ENCODE data around the gene MGAT4A. TPM values are rescaled to one million over a fixed set of nuclear protein-coding genes. Genes with fewer than 3 reads are reported as not detected.
A peak's percentile ranks its signal among the peaks of the same experiment; 100 is the strongest.

The MGAT4A gene
- total RNA-seq, 1 donor from 2014 or later: 3.8 TPM

GRCh38 chr2:98577313-98577712 lies 153.6 kb downstream of the MGAT4A start:
- DNase-seq (ENCODE audit: low read depth in 2 of 2): peak in 1 of 2 donors; percentile 10

DNA sequence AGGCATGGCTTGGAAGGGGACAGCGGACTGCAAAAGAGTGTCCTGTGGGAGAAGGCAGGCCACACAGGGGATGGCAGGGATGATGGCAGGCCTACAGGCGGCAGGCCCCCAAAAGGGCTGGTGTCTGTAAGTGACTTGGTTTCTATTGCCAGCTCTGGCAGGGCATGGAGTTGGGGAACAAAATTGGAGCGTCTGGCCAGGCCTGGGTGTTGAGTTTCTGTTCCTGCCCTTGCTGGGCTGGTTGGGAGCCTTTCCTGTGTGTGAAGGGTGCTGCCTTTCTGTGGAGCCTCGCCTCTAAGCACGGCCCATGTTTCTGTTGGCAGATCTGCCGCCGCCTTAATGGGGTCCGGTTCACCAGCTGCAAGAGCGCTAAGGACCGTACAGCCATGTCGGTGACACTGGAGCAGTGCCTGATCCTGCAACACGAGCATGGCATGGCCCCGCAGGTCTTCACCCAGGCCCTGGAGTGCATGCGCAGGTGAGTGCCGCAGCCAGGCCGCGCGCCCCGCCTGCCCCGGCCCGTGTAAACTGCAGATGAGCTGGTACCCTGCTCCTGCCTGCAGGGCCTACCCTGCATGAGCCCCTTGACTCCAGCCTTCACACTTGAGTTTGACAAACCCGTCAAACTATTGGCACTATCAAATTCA lies 154.1 kb downstream of the MGAT4A start:
- no peak for DNase-seq (ENCODE audit: low read depth in 2 of 2)

DNA sequence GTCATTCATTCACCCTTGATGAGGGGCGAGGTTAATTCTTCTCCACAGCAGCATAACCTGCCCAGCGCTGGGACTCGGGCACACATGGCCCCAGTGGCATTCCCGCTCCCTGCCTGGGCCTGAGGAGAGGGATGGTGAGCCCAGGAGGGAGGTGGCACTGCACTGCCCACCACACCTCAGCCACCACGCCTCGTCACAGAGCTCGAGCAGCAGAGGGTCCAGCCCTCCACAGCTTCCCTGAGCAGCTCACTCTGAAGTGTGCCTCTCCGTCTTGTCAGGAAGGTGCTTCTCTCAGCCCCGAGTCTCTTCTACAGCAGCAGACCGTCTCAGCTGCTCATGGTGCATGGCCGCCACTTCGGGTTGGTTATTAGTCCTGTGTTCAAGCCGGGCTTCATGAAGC lies 157.5 kb downstream of the MGAT4A start:
- DNase-seq (ENCODE audit: low read depth in 2 of 2): no peak

- DNase-seq (ENCODE audit: low read depth in 2 of 2): no peak
These were observed 158.3 kb downstream of the MGAT4A start for GRCh38 chr2:98572676-98573075.

DNA sequence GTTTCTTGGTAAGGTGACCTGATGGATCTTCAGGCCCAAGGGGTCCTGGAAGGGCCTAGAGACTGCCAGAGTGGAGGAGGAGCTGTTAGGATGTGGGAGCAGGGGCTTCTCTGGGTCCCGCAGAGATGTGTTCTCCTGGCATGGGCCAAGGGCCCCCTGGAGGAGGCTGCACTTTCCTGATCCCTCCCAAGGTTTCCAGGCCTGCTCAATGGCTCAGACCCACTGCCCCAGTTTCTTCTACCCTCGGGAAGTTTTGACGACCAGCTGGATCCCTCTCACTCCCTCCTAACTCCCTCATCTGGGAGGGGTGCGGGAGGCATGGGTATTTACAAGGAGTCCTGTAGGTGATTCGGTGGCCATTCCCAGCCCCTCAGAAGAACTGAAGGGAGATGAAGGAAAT lies 158.7 kb downstream of the MGAT4A start:
- no peak for DNase-seq (ENCODE audit: low read depth in 2 of 2)

GRCh38 chr2:98571796-98572195 lies 159.1 kb downstream of the MGAT4A start:
- no peak for DNase-seq (ENCODE audit: low read depth in 2 of 2)

- DNase-seq (ENCODE audit: low read depth in 2 of 2): no peak
These were observed 159.7 kb downstream of the MGAT4A start for GRCh38 chr2:98571121-98571701.

GRCh38 chr2:98570356-98570755 lies 160.6 kb downstream of the MGAT4A start:
- DNase-seq (ENCODE audit: low read depth in 2 of 2): no peak

DNA sequence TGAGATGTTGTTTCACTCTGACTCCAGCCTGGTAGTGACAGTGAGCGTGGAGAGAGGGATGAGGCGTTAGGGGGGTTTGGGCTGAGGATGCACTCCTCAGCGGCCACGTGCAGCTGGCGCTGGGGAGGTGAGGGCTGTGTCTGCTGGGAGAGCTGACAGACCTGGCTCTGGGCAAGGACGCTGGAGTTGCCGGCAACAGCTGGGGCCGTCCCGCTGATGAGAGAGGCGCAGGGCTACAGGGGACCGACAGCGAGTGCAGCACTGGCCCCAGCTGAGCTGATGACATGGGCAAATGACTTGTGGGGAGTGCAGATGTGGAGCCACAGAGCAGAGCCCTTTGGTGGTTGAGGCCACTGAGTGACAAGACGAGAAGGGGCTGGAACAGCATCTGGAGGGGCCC lies 161.0 kb downstream of the MGAT4A start:
- DNase-seq (ENCODE audit: low read depth in 2 of 2): no peak

DNA sequence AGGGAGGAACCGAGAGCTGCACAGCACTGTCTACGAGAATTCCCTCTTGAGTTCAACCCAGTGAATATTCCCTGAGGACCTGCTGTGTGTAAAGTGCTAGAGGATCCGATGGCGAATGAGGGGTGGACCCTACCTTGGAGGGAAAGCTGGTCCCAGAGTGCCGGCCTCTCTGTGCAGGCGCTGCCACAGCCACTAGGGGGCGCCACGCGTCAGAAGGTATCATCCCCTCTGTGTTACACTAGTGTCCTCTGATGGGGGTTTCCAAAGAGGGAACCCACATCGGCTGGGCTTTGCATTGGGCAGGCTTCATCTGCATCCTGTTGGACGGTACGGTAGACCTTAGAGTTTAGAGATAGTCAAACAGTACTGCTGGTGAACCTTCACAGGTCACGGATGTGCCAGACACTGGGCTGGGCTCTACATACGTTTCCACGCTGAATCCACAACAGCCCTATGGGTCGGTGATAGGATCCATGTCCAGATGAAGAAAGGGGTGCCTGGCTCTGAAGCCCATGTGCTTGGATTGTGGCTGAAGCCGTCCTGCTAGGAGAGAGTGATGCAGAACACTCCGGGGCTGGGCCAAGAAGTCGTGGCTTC lies 161.6 kb downstream of the MGAT4A start:
- DNase-seq (ENCODE audit: low read depth in 2 of 2): peak; percentile 45 to 58

Other genes starting within 250 kb of the MGAT4A start
- gene COA5, start 122.6 kb downstream of the MGAT4A start, total RNA-seq: 17.4 and 24.8 TPM in 2 replicates
- 30.7 and 44.8 TPM in 2 replicates for gene UNC50, start 122.5 kb downstream of the MGAT4A start, total RNA-seq
- 0.60 and 2.2 TPM in 2 replicates for gene CRACDL, start 205.1 kb upstream of the MGAT4A start, total RNA-seq